GM12878 (cell line): ENCODE data around the gene LCORL. TPM values are rescaled to one million over a fixed set of nuclear protein-coding genes. Genes with fewer than 3 reads are reported as not detected.

Source experiments
- ATAC-seq: fragments of 200-7000 bp; cut with Tn5 transposase; 3 replicates; pipeline ENCODE4 v1.9.1; 2020; ENCODE audit warnings: mild to moderate bottlenecking, moderate library complexity
- BruUV-seq: library from RNA; stranded (reverse); fragments of 400-500 nt; replicated peaks from 2 replicates; lab custom pipeline; 2021; lab: Mats Ljungman, UMichigan
- CTCF ChIA-PET: fragments of 300-600 bp; sonication (Branson Sonifier 250); formaldehyde crosslinking; extraction: SDS; loops from one replicate; lab custom pipeline; 2021; ENCODE audit warnings: inconsistent platforms; lab: Yijun Ruan, JAX
- POLR2A ChIA-PET: fragments of 350-600 bp; formaldehyde crosslinking; extraction: SDS; loops from one replicate; lab custom pipeline; 2021; ENCODE audit warnings: inconsistent platforms; lab: Charles Lee
- RAD21 ChIA-PET: fragments of 300-600 bp; sonication (Branson Sonifier 250); formaldehyde crosslinking; loops from one replicate; lab custom pipeline; 2023; ENCODE audit warnings: antibody characterized with exemption; ENCODE audit not compliant: unreplicated experiment; lab: Charles Lee
- SMC1A ChIA-PET: fragments of 300-600 bp; sonication (Branson Sonifier 250); formaldehyde crosslinking; loops from one replicate; lab custom pipeline; 2023; ENCODE audit not compliant: unreplicated experiment, uncharacterized antibody; lab: Charles Lee
- DNase-seq: peaks from one replicate; pipeline ENCODE4 v3.0.0-alpha.2; 2011; ENCODE audit warnings: low read depth, low spot score
- FAIRE-seq: peaks from 3 replicates; lab custom pipeline; 2011; peaks lifted over from hg19 to GRCh38; lab: Jason Lieb, UNC
- H2AFZ ChIP-seq: 2 replicates; pipeline ENCODE4 v1.6.0; 2011; ENCODE audit warnings: low read depth, low read length, control low read depth; ENCODE audit not compliant: control insufficient read depth
- H3K27ac ChIP-seq: 2 replicates; pipeline ENCODE4 v1.5.1; 2011; ENCODE audit warnings: control low read depth; ENCODE audit not compliant: control insufficient read depth, insufficient read depth
- H3K27me3 ChIP-seq, 2 experiments: replicated peaks in 1 of 2; 2 replicates each; pipeline versions ENCODE4 v1.6.0 to v1.6.1; 2011; ENCODE audit warnings: low read length in 1 of 2; ENCODE audit not compliant: control insufficient read depth in 2 of 2, insufficient read depth in 2 of 2
- H3K36me3 ChIP-seq, 2 experiments: 2 replicates each; pipeline ENCODE4 v1.5.1; 2011; ENCODE audit warnings: low read length in 1 of 2; ENCODE audit not compliant: control insufficient read depth in 2 of 2, insufficient read depth in 2 of 2
- H3K4me1 ChIP-seq: 2 replicates; pipeline ENCODE4 v1.6.1; 2011; ENCODE audit warnings: mild to moderate bottlenecking, low read length, moderate library complexity, mixed read lengths; ENCODE audit not compliant: control insufficient read depth, insufficient read depth
- H3K4me2 ChIP-seq: 2 replicates; pipeline ENCODE4 v1.6.0; 2011; ENCODE audit warnings: control low read depth; ENCODE audit not compliant: control insufficient read depth, insufficient read depth
- H3K4me3 ChIP-seq: fragments of 200-600 bp; sonication (generic); 2 replicates; pipeline ENCODE4 v1.5.1; 2016
- H3K79me2 ChIP-seq: 2 replicates; pipeline ENCODE4 v1.6.0; 2011; ENCODE audit warnings: low read length; ENCODE audit not compliant: control insufficient read depth, insufficient read depth
- H3K9ac ChIP-seq: 2 replicates; pipeline ENCODE4 v1.8.0; 2011; ENCODE audit warnings: low read length, control low read depth, mixed read lengths; ENCODE audit not compliant: control insufficient read depth, insufficient read depth
- H3K9me3 ChIP-seq: replicated peaks from 3 replicates; pipeline ENCODE4 v1.5.1; 2011; ENCODE audit warnings: mild to moderate bottlenecking, low read length; ENCODE audit not compliant: control insufficient read depth, insufficient read depth
- H4K20me1 ChIP-seq: 2 replicates; pipeline ENCODE4 v1.6.0; 2011; ENCODE audit not compliant: control insufficient read depth, insufficient read depth
- ASH2L ChIP-seq: fragments of 300-600, 200-600 bp; sonication (generic); IDR thresholded peaks from 2 replicates; pipeline ENCODE4 v1.6.1; 2017; ENCODE audit warnings: low read depth, mild to moderate bottlenecking, borderline replicate concordance
- BHLHE40 ChIP-seq, 2 experiments: fragments of 450-650 bp in 1 of 2; IDR thresholded peaks; 2 replicates each; pipeline ENCODE4 v1.6.1; 2011 to 2017; ENCODE audit warnings: low read depth in 2 of 2, borderline replicate concordance in 1 of 2, improper control_type of control experiment in 1 of 2, low read length in 1 of 2, mild to moderate bottlenecking in 1 of 2
- CHD4 ChIP-seq: fragments of 200-600 bp; sonication (generic); IDR thresholded peaks from 2 replicates; pipeline ENCODE4 v1.6.1; 2016; ENCODE audit warnings: mild to moderate bottlenecking
- EGR1 ChIP-seq, 2 experiments: IDR thresholded peaks; 1 replicate in 1 of 2; 2 replicates in 1 of 2; pipeline ENCODE4 v1.6.1; 2011 to 2012; ENCODE audit warnings: low read depth in 2 of 2, low read length in 2 of 2, borderline replicate concordance in 1 of 2, mild to moderate bottlenecking in 1 of 2, moderate library complexity in 1 of 2
- IRF4 ChIP-seq: IDR thresholded peaks from 2 replicates; pipeline ENCODE4 v1.6.1; 2011; ENCODE audit warnings: low read depth, low read length
- KLF5 ChIP-seq: fragments of 450-650 bp; IDR thresholded peaks from 2 replicates; pipeline ENCODE4 v1.6.1; 2014; ENCODE audit warnings: mild to moderate bottlenecking; ENCODE audit not compliant: partially characterized antibody
- MEF2B ChIP-seq: fragments of 450-650 bp; IDR thresholded peaks from 2 replicates; pipeline ENCODE4 v1.6.1; 2018; ENCODE audit warnings: mild to moderate bottlenecking, moderate library complexity; ENCODE audit not compliant: partially characterized antibody, poor library complexity, severe bottlenecking
- NBN ChIP-seq: fragments of 450-650 bp; IDR thresholded peaks from 2 replicates; pipeline ENCODE4 v1.6.1; 2016
- YBX1 ChIP-seq: fragments of 450-650 bp; IDR thresholded peaks from 2 replicates; pipeline ENCODE4 v1.6.1; 2016; ENCODE audit warnings: antibody characterized with exemption
- ZSCAN29 ChIP-seq: fragments of 450-650 bp; IDR thresholded peaks from 2 replicates; pipeline ENCODE4 v1.6.1; 2017; ENCODE audit warnings: mild to moderate bottlenecking, moderate library complexity
- in situ Hi-C: fragments of 300-500 bp; cut with MboI; formaldehyde crosslinking; loops from 9 replicates; pipeline ENCODE4 v1.14.3; 2018; ENCODE audit warnings: mixed read lengths
- intact Hi-C: fragments of 100-400 bp; cut with micrococcal nuclease; formaldehyde crosslinking; loops from one replicate; pipeline ENCODE4 v1.14.2; 2022; ENCODE audit not compliant: unreplicated experiment
- polyA plus RNA-seq, 11 experiments: library from polyadenylated mRNA; depleted of rRNA in 4 of 11; unstranded in 6 of 11; stranded (reverse) in 5 of 11; fragments of >200 nt; fragmentation: Nextera tagmentation in 4 of 11; fragmentation: Illumina TruSeq in 1 of 11; extraction: Ambion mirVana in 4 of 11; extraction: Trizol in 1 of 11; gene quantifications; 1 replicate in 1 of 11; 2 replicates in 10 of 11; pipeline versions ENCODE4 v1.2.1 to v1.2.3, GENCODE V29; 2011 to 2016; ENCODE audit warnings: inconsistent platforms in 2 of 11, missing spikeins in 2 of 11, low read depth in 1 of 11
- total RNA-seq, 4 experiments: library from RNA; depleted of rRNA in 3 of 4; stranded (reverse); fragments of >200 nt in 3 of 4; fragmentation: Illumina TruSeq in 1 of 4; extraction: Trizol in 1 of 4; gene quantifications; 2 replicates each; pipeline versions ENCODE4 v1.2.1 to v1.2.3, GENCODE V29; 2013 to 2021
- TF ChIP-seq, protein P1 (sequence below): fragments of 450-650 bp; IDR thresholded peaks from 2 replicates; pipeline ENCODE4 v1.6.1; 2017; ENCODE audit warnings: low read depth, mild to moderate bottlenecking, moderate library complexity
- TF ChIP-seq, protein P2 (sequence below): fragments of 450-650 bp; formaldehyde crosslinking; IDR thresholded peaks from 2 replicates; pipeline ENCODE4 v1.4.0; 2020; ENCODE audit warnings: mild to moderate bottlenecking, moderate library complexity
- TF ChIP-seq, protein P3 (sequence below): fragments of 450-650 bp; IDR thresholded peaks from 2 replicates; pipeline ENCODE4 v1.6.1; 2014; ENCODE audit warnings: mild to moderate bottlenecking
- TF ChIP-seq, protein P4 (sequence below): fragments of 450-650 bp; conservative IDR thresholded peaks from 2 replicates; pipeline ENCODE4 v1.6.1; 2017; ENCODE audit warnings: mild to moderate bottlenecking, moderate library complexity

LCORL gene
- total and polyA plus RNA-seq, 10 of the 15 experiments (the other 5 are each of a cell fraction or from before 2014, with no cell fraction given), result 2.2 to 9.8 (median 5.9) TPM

DNA sequence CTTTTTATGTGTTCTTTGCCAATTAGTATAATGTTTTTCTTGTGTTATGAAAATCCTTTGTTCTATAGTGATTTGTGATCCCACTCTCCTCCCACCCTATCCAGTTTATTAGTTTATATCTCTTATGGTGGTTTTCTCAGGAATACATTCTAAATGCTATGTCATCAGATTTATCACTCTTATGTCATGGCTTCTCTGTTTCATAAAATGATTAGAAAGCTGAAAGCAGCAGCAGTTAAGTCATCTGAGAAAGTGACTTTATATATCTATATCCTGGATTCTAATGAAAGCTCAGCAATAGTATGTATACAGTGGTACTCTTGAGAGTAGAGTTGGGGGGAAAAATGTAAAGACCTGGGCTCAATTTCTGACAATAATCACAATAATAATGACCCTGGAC, 169.6 kb downstream of the LCORL start:
- no peak for DNase-seq
- CTCF ChIA-PET, result interaction anchor here (0.9 to 2.1 kb wide), 3 partner anchors 11 to 276 kb away, joined by 3 to 6 read pairs (median 5); no protein-coding TSS in a partner anchor
- Histone ChIP-seq H3K4me2 (no peak overlapping the region), H3K27me3 (no peaks in the 10 kb centered on the region), H3K36me3 (no peaks in the 10 kb centered on the region; a peak in 1 of 4 replicates), H2AFZ (no peak overlapping the region), H3K9ac (no peak overlapping the region), H3K4me1 (no peaks in the 10 kb centered on the region), H3K9me3 (no peaks in the 10 kb centered on the region), H3K27ac (no peak overlapping the region), H3K79me2 (no peaks in the 10 kb centered on the region), H3K4me3 (no peak overlapping the region), H4K20me1 (no peaks in the 10 kb centered on the region)
- SMC1A ChIA-PET, result interaction anchor here (0.9 to 1.6 kb wide), 2 partner anchors 23 to 79 kb away, joined by 3 to 4 read pairs; no protein-coding TSS in a partner anchor
- BruUV-seq, result no TSS peak
- TF ChIP-seq, protein P1, sequence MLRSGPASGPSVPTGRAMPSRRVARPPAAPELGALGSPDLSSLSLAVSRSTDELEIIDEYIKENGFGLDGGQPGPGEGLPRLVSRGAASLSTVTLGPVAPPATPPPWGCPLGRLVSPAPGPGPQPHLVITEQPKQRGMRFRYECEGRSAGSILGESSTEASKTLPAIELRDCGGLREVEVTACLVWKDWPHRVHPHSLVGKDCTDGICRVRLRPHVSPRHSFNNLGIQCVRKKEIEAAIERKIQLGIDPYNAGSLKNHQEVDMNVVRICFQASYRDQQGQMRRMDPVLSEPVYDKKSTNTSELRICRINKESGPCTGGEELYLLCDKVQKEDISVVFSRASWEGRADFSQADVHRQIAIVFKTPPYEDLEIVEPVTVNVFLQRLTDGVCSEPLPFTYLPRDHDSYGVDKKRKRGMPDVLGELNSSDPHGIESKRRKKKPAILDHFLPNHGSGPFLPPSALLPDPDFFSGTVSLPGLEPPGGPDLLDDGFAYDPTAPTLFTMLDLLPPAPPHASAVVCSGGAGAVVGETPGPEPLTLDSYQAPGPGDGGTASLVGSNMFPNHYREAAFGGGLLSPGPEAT, result no peak
- no peak for TF ChIP-seq YBX1
- no peak for TF ChIP-seq IRF4
- no peak for TF ChIP-seq KLF5
- TF ChIP-seq, protein P2, sequence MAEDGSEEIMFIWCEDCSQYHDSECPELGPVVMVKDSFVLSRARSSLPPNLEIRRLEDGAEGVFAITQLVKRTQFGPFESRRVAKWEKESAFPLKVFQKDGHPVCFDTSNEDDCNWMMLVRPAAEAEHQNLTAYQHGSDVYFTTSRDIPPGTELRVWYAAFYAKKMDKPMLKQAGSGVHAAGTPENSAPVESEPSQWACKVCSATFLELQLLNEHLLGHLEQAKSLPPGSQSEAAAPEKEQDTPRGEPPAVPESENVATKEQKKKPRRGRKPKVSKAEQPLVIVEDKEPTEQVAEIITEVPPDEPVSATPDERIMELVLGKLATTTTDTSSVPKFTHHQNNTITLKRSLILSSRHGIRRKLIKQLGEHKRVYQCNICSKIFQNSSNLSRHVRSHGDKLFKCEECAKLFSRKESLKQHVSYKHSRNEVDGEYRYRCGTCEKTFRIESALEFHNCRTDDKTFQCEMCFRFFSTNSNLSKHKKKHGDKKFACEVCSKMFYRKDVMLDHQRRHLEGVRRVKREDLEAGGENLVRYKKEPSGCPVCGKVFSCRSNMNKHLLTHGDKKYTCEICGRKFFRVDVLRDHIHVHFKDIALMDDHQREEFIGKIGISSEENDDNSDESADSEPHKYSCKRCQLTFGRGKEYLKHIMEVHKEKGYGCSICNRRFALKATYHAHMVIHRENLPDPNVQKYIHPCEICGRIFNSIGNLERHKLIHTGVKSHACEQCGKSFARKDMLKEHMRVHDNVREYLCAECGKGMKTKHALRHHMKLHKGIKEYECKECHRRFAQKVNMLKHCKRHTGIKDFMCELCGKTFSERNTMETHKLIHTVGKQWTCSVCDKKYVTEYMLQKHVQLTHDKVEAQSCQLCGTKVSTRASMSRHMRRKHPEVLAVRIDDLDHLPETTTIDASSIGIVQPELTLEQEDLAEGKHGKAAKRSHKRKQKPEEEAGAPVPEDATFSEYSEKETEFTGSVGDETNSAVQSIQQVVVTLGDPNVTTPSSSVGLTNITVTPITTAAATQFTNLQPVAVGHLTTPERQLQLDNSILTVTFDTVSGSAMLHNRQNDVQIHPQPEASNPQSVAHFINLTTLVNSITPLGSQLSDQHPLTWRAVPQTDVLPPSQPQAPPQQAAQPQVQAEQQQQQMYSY (CRISPR knock-in tag), result no peak
- TF ChIP-seq, protein P3, sequence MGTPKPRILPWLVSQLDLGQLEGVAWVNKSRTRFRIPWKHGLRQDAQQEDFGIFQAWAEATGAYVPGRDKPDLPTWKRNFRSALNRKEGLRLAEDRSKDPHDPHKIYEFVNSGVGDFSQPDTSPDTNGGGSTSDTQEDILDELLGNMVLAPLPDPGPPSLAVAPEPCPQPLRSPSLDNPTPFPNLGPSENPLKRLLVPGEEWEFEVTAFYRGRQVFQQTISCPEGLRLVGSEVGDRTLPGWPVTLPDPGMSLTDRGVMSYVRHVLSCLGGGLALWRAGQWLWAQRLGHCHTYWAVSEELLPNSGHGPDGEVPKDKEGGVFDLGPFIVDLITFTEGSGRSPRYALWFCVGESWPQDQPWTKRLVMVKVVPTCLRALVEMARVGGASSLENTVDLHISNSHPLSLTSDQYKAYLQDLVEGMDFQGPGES, result no peak
- no peak for TF ChIP-seq EGR1 (IDR thresholded peaks at IDR 0.05; ENCODE audit: borderline replicate concordance in 1 of 2, low read depth in 2 of 2, low read length in 2 of 2)
- no peak for TF ChIP-seq ZSCAN29
- TF ChIP-seq, protein P4, sequence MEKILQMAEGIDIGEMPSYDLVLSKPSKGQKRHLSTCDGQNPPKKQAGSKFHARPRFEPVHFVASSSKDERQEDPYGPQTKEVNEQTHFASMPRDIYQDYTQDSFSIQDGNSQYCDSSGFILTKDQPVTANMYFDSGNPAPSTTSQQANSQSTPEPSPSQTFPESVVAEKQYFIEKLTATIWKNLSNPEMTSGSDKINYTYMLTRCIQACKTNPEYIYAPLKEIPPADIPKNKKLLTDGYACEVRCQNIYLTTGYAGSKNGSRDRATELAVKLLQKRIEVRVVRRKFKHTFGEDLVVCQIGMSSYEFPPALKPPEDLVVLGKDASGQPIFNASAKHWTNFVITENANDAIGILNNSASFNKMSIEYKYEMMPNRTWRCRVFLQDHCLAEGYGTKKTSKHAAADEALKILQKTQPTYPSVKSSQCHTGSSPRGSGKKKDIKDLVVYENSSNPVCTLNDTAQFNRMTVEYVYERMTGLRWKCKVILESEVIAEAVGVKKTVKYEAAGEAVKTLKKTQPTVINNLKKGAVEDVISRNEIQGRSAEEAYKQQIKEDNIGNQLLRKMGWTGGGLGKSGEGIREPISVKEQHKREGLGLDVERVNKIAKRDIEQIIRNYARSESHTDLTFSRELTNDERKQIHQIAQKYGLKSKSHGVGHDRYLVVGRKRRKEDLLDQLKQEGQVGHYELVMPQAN, result no peak
- no peak for TF ChIP-seq CHD4
- no peak for TF ChIP-seq ASH2L
- no peak for TF ChIP-seq MEF2B
- TF ChIP-seq BHLHE40 (IDR thresholded peaks at IDR 0.05; ENCODE audit: borderline replicate concordance in 1 of 2, low read depth in 2 of 2, low read length in 1 of 2), result no peak
- no peak for TF ChIP-seq NBN
- ATAC-seq, result no peak
- RAD21 ChIA-PET, result no interaction called here
- POLR2A ChIA-PET, result no interaction called here
- FAIRE-seq, result no peak
- intact Hi-C loops, result no loop called here
- in situ Hi-C loops, result no loop called here
